Head of caudate nucleus (tissue), 42 donors: ENCODE data around the gene TNXB.
A peak's percentile ranks its signal among the peaks of the same experiment; 100 is the strongest.
"Not testable (repeated sequence)": the region's sequence is repeated elsewhere in the genome, so short reads cannot be mapped to it uniquely, and the experiment has no call there.

Experiments used
- DNase-seq, 42 donors: peaks; one replicate each; pipeline versions ENCODE4 v3.0.0 to v3.0.0-alpha.2; 2020 to 2021; ENCODE audit warnings: mixed read lengths in 7 of 42
- intact Hi-C: fragments of 100-400 bp; cut with DNase I; formaldehyde crosslinking; loops from one replicate; pipeline ENCODE4 v1.15.0; 2022

The TNXB gene

GRCh38 chr6:32037136-32037535 lies 72.0 kb downstream of the TNXB start:
- DNase-seq = peak in 1 of 42 donors; percentile 2
- intact Hi-C loops = not testable (repeated sequence)

GRCh38 chr6:32035283-32036013 lies 73.7 kb downstream of the TNXB start:
- DNase-seq, intact Hi-C loops: not testable (repeated sequence)

GRCh38 chr6:32029553-32029952 lies 79.6 kb downstream of the TNXB start:
- not testable (repeated sequence) for DNase-seq

GRCh38 chr6:32028631-32029030 lies 80.5 kb downstream of the TNXB start:
- intact Hi-C loops, DNase-seq: not testable (repeated sequence)

More at GRCh38 chr6:32029553-32029952, 79.6 kb downstream of the TNXB start:
- intact Hi-C loops = not testable (repeated sequence)

GRCh38 chr6:32022100-32022499 lies 87.0 kb downstream of the TNXB start:
- intact Hi-C loops = not testable (repeated sequence)

GRCh38 chr6:32014547-32014946 lies 94.6 kb downstream of the TNXB start, which contains the start of gene C4B:
C4B (plus strand) TSS chr6:32014795; CDS start chr6:32014846, 51 bp downstream.
- DNase-seq, intact Hi-C loops: not testable (repeated sequence)

More at GRCh38 chr6:32022100-32022499, 87.0 kb downstream of the TNXB start:
- DNase-seq = not testable (repeated sequence)

- DNase-seq = not testable (repeated sequence)
These were observed 95.4 kb downstream of the TNXB start for GRCh38 chr6:32013738-32014137.

GRCh38 chr6:32012941-32013617 lies 96.1 kb downstream of the TNXB start:
- DNase-seq = peak in 9 of 42 donors; percentile 1 to 39 (median 4)

More at GRCh38 chr6:32013738-32014137, 95.4 kb downstream of the TNXB start:
- intact Hi-C loops = not testable (repeated sequence)

GRCh38 chr6:32010856-32011530 lies 98.1 kb downstream of the TNXB start:
- intact Hi-C loops = not testable (repeated sequence)
- peak in 3 of 42 donors; percentile 2 to 20 (median 9) for DNase-seq

More at GRCh38 chr6:32012941-32013617, 96.1 kb downstream of the TNXB start:
- intact Hi-C loops = not testable (repeated sequence)

- intact Hi-C loops = not testable (repeated sequence)
- peak in 2 of 42 donors; percentile 3 to 7 for DNase-seq
These were observed 99.6 kb downstream of the TNXB start for GRCh38 chr6:32009537-32009936.

GRCh38 chr6:32008616-32009015 lies 100.5 kb downstream of the TNXB start:
- peak in 3 of 42 donors; percentile 2 to 4 (median 3) for DNase-seq
- intact Hi-C loops = not testable (repeated sequence)

GRCh38 chr6:32008037-32008436 lies 101.1 kb downstream of the TNXB start:
- intact Hi-C loops, DNase-seq: not testable (repeated sequence)

GRCh38 chr6:32007086-32007485 lies 102.1 kb downstream of the TNXB start:
- intact Hi-C loops = not testable (repeated sequence)
- peak in 7 of 42 donors; percentile 3 to 10 (median 7) for DNase-seq

GRCh38 chr6:32005991-32006529 lies 103.1 kb downstream of the TNXB start:
- intact Hi-C loops = not testable (repeated sequence)

GRCh38 chr6:32005538-32005880 lies 103.6 kb downstream of the TNXB start:
- intact Hi-C loops = not testable (repeated sequence)
- peak in 8 of 42 donors; percentile 1 to 18 (median 6) for DNase-seq

More at GRCh38 chr6:32005991-32006529, 103.1 kb downstream of the TNXB start:
- DNase-seq = peak in 7 of 42 donors; percentile 1 to 26 (median 3)

GRCh38 chr6:32004864-32005537 lies 104.1 kb downstream of the TNXB start:
- intact Hi-C loops = not testable (repeated sequence)
- peak in 5 of 42 donors; percentile 0 to 24 (median 1) for DNase-seq

- peak in 5 of 42 donors; percentile 0 to 27 (median 5) for DNase-seq
- intact Hi-C loops = not testable (repeated sequence)
These were observed 104.7 kb downstream of the TNXB start for GRCh38 chr6:32004393-32004792.

GRCh38 chr6:32003301-32003700 lies 105.8 kb downstream of the TNXB start:
- intact Hi-C loops, DNase-seq: not testable (repeated sequence)
